CD4-positive, alpha-beta T cell treated with Interleukin-6 for 4 hours (primary cell): Measurements from ENCODE around the gene DLG3.

ENCODE experiments used
- DNase-seq: peaks from one replicate; pipeline ENCODE4 v3.0.0-alpha.2; 2020; ENCODE audit warnings: mixed read lengths

The DLG3 gene

DNA sequence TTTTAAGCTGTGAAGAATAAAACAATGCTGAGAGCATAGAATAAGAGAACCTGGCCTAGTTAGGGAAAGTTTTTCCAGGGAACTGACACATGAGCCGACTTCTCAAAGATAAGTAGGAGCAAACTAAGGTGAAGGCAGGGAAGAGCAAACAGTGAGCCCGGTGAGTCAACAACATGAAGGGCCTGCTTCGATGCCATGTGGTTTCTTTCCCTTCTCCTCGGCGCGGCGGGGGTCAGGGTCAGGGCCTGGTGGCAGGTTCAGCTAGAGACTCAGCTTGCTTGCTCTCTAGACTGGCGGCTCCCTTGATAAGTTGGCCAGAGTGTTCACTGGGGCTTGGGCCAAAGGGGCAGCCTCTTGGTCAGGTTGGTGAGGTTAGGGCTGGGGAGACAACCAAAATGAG, 81.1 kb downstream of the DLG3 start:
- DNase-seq = no peak

DNA sequence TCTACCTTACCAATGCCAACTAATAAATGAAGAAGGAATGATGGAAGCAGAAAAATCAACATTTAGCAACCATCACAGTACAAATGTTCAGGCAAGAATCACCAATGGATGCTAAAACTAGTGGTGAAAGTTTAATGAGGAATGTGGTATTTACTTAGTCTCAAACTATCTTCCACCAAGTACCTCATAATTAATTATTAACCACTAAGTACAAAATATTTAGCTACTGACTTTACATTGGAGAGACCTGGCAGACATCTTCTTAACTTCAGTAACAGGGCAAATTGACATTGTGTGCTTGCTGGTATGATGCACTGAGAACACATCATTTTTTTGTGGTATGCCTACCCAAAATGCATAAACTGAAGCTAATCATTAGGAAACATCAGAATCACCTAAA, 82.4 kb downstream of the DLG3 start:
- DNase-seq = no peak

DNA sequence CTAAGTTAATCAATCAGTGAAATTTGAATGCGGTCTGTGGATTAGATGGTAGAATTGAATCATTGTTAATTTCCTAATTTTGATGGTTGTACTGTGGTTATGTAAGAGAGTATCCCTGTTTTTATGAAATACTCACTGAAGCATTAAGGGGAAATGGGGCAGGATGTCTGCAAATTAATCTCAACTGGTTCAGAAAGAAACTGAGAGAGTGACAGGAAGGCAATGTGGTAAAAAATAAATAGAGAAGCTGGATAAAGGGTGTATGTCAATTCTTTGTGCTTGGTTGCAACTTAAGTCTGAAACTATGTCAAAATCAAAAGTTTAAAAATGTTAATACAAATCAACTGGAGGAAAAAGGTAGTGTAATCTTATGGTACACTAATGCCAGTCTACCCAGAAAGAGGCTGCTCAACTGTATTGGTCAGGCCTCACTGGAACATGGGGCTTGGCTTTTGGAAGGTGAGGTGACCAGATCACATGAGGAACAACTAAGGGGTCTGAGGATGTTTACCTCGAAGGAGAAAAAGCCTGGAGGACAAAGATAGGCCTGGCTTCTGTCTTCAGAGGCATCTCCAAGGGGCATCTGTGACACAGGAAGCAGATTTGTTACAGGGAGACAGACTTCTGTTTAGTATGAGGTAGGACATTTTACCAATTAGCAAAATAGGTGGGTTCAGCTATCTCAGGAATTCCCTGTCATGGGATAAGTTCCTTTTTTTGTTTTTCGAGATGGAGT, 83.1 kb downstream of the DLG3 start:
- DNase-seq = no peak

DNA sequence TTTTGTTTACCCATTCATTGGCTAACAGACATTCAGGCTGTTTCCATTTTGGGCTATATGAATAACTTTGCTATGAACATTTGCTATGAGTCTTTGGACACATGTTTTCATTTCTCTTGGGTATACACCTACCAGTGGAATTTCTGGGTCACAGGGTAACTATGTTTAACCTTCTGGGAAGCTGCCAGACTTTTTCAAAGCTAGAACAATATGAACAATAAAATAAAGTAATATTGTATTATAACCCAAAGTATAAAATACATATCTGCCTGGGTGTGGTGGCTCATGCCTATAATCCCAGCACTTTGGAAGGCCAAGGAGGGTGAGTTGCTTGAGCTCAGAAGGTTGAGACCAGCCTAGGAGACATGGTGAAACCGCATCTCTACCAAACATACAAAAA, 90.6 kb downstream of the DLG3 start:
- DNase-seq = no peak

GRCh38 chrX:70549429-70549828, 104.8 kb downstream of the DLG3 start:
- no peak for DNase-seq

- DNase-seq = no peak
These were observed 107.6 kb downstream of the DLG3 start for GRCh38 chrX:70552130-70552704.

DNA sequence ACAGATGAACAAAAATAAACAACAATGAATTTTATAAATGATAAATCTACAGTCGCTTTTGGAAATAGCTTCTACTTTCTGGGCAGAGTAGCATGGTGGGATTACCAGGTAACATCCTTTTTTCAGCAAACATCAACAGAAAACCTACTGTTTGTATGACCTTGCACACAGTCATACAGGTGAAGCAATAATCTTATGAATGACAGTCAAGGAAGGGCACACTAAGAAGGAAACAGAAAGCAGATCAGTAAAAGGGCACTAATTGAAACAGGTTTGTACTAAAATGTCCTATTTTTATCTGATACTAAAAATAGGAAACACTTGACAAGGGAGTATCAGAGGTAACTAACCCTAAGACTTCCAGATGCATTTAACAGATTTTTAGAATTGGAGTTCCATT, 108.9 kb downstream of the DLG3 start:
- DNase-seq = no peak

GRCh38 chrX:70554081-70554480, 109.4 kb downstream of the DLG3 start:
- no peak for DNase-seq

- no peak for DNase-seq
These were observed 109.9 kb downstream of the DLG3 start for GRCh38 chrX:70554523-70554922.

DNA sequence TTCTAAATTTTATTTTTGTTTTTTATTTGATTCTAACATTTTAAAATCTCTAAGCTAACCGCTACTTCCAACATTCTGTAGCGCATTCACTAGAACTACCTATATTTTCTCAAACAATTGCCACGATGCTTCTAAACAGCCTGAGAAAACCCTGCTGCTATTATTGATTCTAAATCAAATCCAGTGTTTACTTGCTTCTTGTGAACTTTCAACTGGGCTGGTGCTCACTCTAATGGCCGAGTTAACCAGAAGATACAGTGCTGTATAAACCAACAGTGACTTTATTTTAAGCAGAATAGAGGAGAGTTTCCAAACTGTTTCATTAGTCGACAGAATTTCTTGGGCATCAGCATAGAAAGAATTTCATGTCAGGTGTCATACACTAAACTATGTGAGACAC, 110.3 kb downstream of the DLG3 start:
- DNase-seq = no peak
